ENCODE measurements around the gene TMED3.
"Not testable (repeated sequence)": the region's sequence is repeated elsewhere in the genome, so short reads cannot be mapped to it uniquely, and the experiment has no call there.

The TMED3 gene

GRCh38 chr15:79319973-79320372 lies 9.1 kb downstream of the TMED3 start:
- DNase-seq: not testable (repeated sequence)

GRCh38 chr15:79321876-79322275 lies 11.0 kb downstream of the TMED3 start:
- no peak for DNase-seq

GRCh38 chr15:79322306-79322705 lies 11.4 kb downstream of the TMED3 start:
- no peak for DNase-seq

GRCh38 chr15:79322945-79323344 lies 12.0 kb downstream of the TMED3 start:
- DNase-seq: no peak

GRCh38 chr15:79329171-79329611 lies 18.3 kb downstream of the TMED3 start:
- DNase-seq: no peak

- no peak for DNase-seq
Measured at GRCh38 chr15:79332824-79333510, 22.1 kb downstream of the TMED3 start.

GRCh38 chr15:79337591-79337990 lies 26.7 kb downstream of the TMED3 start:
- no peak for DNase-seq

GRCh38 chr15:79339588-79340314 lies 28.8 kb downstream of the TMED3 start:
- no peak for DNase-seq

GRCh38 chr15:79340315-79340602 lies 29.3 kb downstream of the TMED3 start:
- DNase-seq: no peak

- DNase-seq: no peak
Measured at GRCh38 chr15:79341396-79341795, 30.5 kb downstream of the TMED3 start.

GRCh38 chr15:79349525-79349924 lies 38.6 kb downstream of the TMED3 start:
- DNase-seq: no peak

GRCh38 chr15:79352206-79352605 lies 41.3 kb downstream of the TMED3 start:
- no peak for DNase-seq

- no peak for DNase-seq
Measured at GRCh38 chr15:79357566-79357965, 46.7 kb downstream of the TMED3 start.

GRCh38 chr15:79358069-79358468 lies 47.2 kb downstream of the TMED3 start:
- DNase-seq: no peak

- no peak for DNase-seq
Measured at GRCh38 chr15:79364571-79365240, 53.8 kb downstream of the TMED3 start.

- no peak for DNase-seq
Measured at GRCh38 chr15:79365765-79366164, 54.9 kb downstream of the TMED3 start.

GRCh38 chr15:79366691-79367090 lies 55.8 kb downstream of the TMED3 start:
- no peak for DNase-seq

GRCh38 chr15:79370716-79371115 lies 59.8 kb downstream of the TMED3 start:
- no peak for DNase-seq

GRCh38 chr15:79371591-79371990 lies 60.7 kb downstream of the TMED3 start:
- no peak for DNase-seq

GRCh38 chr15:79372428-79372827 lies 61.5 kb downstream of the TMED3 start:
- no peak for DNase-seq

Measured in NCI-H1930 (cell line).